ENCODE measurements around the gene PTCH2.

DNA sequence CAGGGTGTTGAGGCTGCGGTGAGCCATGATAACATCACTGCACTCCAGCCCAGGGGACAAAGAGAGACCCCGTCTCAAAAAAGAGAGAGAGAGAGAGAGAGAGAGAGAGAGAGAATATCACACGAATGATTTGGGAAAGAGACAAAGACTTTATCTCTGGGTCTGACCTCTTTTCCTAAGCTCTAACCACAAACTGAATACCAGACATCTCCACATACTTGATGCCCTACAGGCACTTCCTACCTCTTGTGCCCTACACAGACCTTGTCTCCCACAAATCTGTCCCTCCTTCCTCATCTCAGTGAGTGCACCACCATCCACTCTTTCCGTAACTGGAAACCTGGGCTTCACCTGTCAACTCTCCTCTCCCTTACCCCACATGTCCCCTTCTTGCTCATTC, 27.0 kb upstream of the PTCH2 start:
- TF ChIP-seq, protein P1, sequence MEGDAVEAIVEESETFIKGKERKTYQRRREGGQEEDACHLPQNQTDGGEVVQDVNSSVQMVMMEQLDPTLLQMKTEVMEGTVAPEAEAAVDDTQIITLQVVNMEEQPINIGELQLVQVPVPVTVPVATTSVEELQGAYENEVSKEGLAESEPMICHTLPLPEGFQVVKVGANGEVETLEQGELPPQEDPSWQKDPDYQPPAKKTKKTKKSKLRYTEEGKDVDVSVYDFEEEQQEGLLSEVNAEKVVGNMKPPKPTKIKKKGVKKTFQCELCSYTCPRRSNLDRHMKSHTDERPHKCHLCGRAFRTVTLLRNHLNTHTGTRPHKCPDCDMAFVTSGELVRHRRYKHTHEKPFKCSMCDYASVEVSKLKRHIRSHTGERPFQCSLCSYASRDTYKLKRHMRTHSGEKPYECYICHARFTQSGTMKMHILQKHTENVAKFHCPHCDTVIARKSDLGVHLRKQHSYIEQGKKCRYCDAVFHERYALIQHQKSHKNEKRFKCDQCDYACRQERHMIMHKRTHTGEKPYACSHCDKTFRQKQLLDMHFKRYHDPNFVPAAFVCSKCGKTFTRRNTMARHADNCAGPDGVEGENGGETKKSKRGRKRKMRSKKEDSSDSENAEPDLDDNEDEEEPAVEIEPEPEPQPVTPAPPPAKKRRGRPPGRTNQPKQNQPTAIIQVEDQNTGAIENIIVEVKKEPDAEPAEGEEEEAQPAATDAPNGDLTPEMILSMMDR (IDR thresholded peaks at IDR 0.05 in 8 of 11, conservative IDR thresholded peaks at IDR 0.05 in 3 of 11) = no peak
- TF ChIP-seq POLR2A (IDR thresholded peaks at IDR 0.05) (no peak), POLR2AphosphoS5 (IDR thresholded peaks at IDR 0.05) (no peak)
